MM.1S (cell line): ENCODE data around the gene EPPIN.

ENCODE experiments used
- DNase-seq: peaks from one replicate; pipeline ENCODE4 v3.0.0-alpha.2; 2015
- H2AFZ ChIP-seq: fragments of 300-600 bp; sonication (generic); 2 replicates; pipeline ENCODE4 v1.6.0; 2016; ENCODE audit warnings: antibody characterized with exemption, low read length
- H3F3A ChIP-seq: fragments of 300-600 bp; sonication (generic); 2 replicates; pipeline ENCODE4 v1.6.1; 2016; ENCODE audit warnings: mild to moderate bottlenecking, antibody characterized with exemption, low read length, moderate library complexity, mixed read lengths; ENCODE audit not compliant: insufficient read depth
- H3K27ac ChIP-seq: fragments of 300-600 bp; sonication (generic); 2 replicates; pipeline ENCODE4 v1.5.1; 2016; ENCODE audit warnings: mild to moderate bottlenecking, low read length
- H3K27me3 ChIP-seq: fragments of 300-600 bp; sonication (generic); replicated peaks from 2 replicates; pipeline ENCODE4 v1.6.0; 2016; ENCODE audit warnings: low read length; ENCODE audit not compliant: insufficient read depth
- H3K36me3 ChIP-seq: fragments of 300-600 bp; sonication (generic); replicated peaks from 2 replicates; pipeline ENCODE4 v1.6.1; 2016; ENCODE audit warnings: mild to moderate bottlenecking, low read length, mixed read lengths; ENCODE audit not compliant: insufficient read depth
- H3K4me1 ChIP-seq: fragments of 300-600 bp; sonication (generic); 2 replicates; pipeline ENCODE4 v1.6.1; 2016; ENCODE audit warnings: low read length, mixed read lengths
- H3K4me2 ChIP-seq: fragments of 300-600 bp; sonication (generic); 2 replicates; pipeline ENCODE4 v1.6.0; 2016; ENCODE audit warnings: low read depth, low read length
- H3K4me3 ChIP-seq: fragments of 300-600 bp; sonication (generic); 2 replicates; pipeline ENCODE4 v1.5.1; 2016; ENCODE audit warnings: low read length, mixed read lengths
- H3K79me2 ChIP-seq: fragments of 300-600 bp; sonication (generic); 2 replicates; pipeline ENCODE4 v1.6.1; 2016; ENCODE audit warnings: mixed run types, low read length, mixed read lengths
- H3K9ac ChIP-seq: fragments of 300-600 bp; sonication (generic); 2 replicates; pipeline ENCODE4 v1.6.1; 2016; ENCODE audit warnings: low read length, mixed read lengths
- H3K9me2 ChIP-seq: fragments of 300-600 bp; sonication (generic); replicated peaks from 2 replicates; pipeline ENCODE4 v1.6.1; 2016; ENCODE audit warnings: mild to moderate bottlenecking, low read length, mixed read lengths; ENCODE audit not compliant: insufficient read depth
- H3K9me3 ChIP-seq: fragments of 300-600 bp; sonication (generic); replicated peaks from 2 replicates; pipeline ENCODE4 v1.6.1; 2016; ENCODE audit warnings: mild to moderate bottlenecking, low read length, mixed read lengths; ENCODE audit not compliant: insufficient read depth
- H4K20me1 ChIP-seq: fragments of 300-600 bp; sonication (generic); 2 replicates; pipeline ENCODE4 v1.6.1; 2016; ENCODE audit warnings: mild to moderate bottlenecking, low read length, moderate library complexity, mixed read lengths; ENCODE audit not compliant: insufficient read depth
- CTCF ChIP-seq: fragments of 300-600 bp; sonication (generic); IDR thresholded peaks from 2 replicates; pipeline ENCODE4 v1.5.1; 2016; ENCODE audit warnings: antibody characterized with exemption, low read length, mixed read lengths
- EZH2 ChIP-seq: fragments of 300-600 bp; sonication (generic); optimal IDR thresholded peaks from 2 replicates; pipeline ENCODE3; 2017; ENCODE audit warnings: low read depth, mild to moderate bottlenecking, antibody characterized with exemption, low read length, mixed read lengths
- EZH2phosphoT487 ChIP-seq: fragments of 300-600 bp; sonication (generic); IDR thresholded peaks from 2 replicates; pipeline ENCODE4 v1.6.1; 2018; ENCODE audit warnings: antibody characterized with exemption, low read length

EPPIN gene

GRCh38 chr20:45496166-45496565 is 51.0 kb downstream of the EPPIN start:
- no peaks in the 10 kb centered on the region for H3K36me3 ChIP-seq
- H3K4me1 ChIP-seq: no peaks in the 10 kb centered on the region
- no peak overlapping the region for H3K4me3 ChIP-seq
- no peak for DNase-seq
- H3F3A ChIP-seq: no peaks in the 10 kb centered on the region
- H3K27me3 ChIP-seq: no peaks in the 10 kb centered on the region
- no peaks in the 10 kb centered on the region for H3K9me2 ChIP-seq
- H2AFZ ChIP-seq: no peak overlapping the region
- no peak overlapping the region for H3K4me2 ChIP-seq
- H3K9me3 ChIP-seq: no peaks in the 10 kb centered on the region
- TF ChIP-seq EZH2phosphoT487 (no peak), CTCF (no peak), EZH2 (no peak)
- no peak overlapping the region for H3K9ac ChIP-seq
- no peak overlapping the region for H3K27ac ChIP-seq
- no peaks in the 10 kb centered on the region for H4K20me1 ChIP-seq
- H3K79me2 ChIP-seq: no peaks in the 10 kb centered on the region

- Histone ChIP-seq H3K4me2 (no peak overlapping the region), H3K9me3 (no peaks in the 10 kb centered on the region), H3K4me3 (no peak overlapping the region), H4K20me1 (no peaks in the 10 kb centered on the region), H3K9ac (no peak overlapping the region), H3K9me2 (no peaks in the 10 kb centered on the region), H3K4me1 (no peaks in the 10 kb centered on the region), H3K27ac (no peak overlapping the region), H2AFZ (no peak overlapping the region), H3K27me3 (no peaks in the 10 kb centered on the region), H3F3A (no peaks in the 10 kb centered on the region), H3K36me3 (no peaks in the 10 kb centered on the region), H3K79me2 (no peaks in the 10 kb centered on the region)
- DNase-seq: no peak
- TF ChIP-seq CTCF: no peak
- no peak for TF ChIP-seq EZH2
- TF ChIP-seq EZH2phosphoT487: no peak
Measured at GRCh38 chr20:45495501-45495941, 51.7 kb downstream of the EPPIN start.
